GM12878 (cell line): ENCODE results near the gene DERA. TPM values are rescaled to one million over a fixed set of nuclear protein-coding genes. Genes with fewer than 3 reads are reported as not detected.
"Not testable (repeated sequence)": the region's sequence is repeated elsewhere in the genome, so short reads cannot be mapped to it uniquely, and the experiment has no call there.

Source experiments
- ATAC-seq: fragments of 200-7000 bp; cut with Tn5 transposase; 3 replicates; pipeline ENCODE4 v1.9.1; 2020; ENCODE audit warnings: mild to moderate bottlenecking, moderate library complexity
- BruUV-seq: library from RNA; stranded (reverse); fragments of 400-500 nt; replicated peaks from 2 replicates; lab custom pipeline; 2021; lab: Mats Ljungman, UMichigan
- CTCF ChIA-PET: fragments of 300-600 bp; sonication (Branson Sonifier 250); formaldehyde crosslinking; extraction: SDS; loops from one replicate; lab custom pipeline; 2021; ENCODE audit warnings: inconsistent platforms; lab: Yijun Ruan, JAX
- POLR2A ChIA-PET: fragments of 350-600 bp; formaldehyde crosslinking; extraction: SDS; loops from one replicate; lab custom pipeline; 2021; ENCODE audit warnings: inconsistent platforms; lab: Charles Lee
- RAD21 ChIA-PET: fragments of 300-600 bp; sonication (Branson Sonifier 250); formaldehyde crosslinking; loops from one replicate; lab custom pipeline; 2023; ENCODE audit warnings: antibody characterized with exemption; ENCODE audit not compliant: unreplicated experiment; lab: Charles Lee
- SMC1A ChIA-PET: fragments of 300-600 bp; sonication (Branson Sonifier 250); formaldehyde crosslinking; loops from one replicate; lab custom pipeline; 2023; ENCODE audit not compliant: unreplicated experiment, uncharacterized antibody; lab: Charles Lee
- DNase-seq: peaks from one replicate; pipeline ENCODE4 v3.0.0-alpha.2; 2011; ENCODE audit warnings: low read depth, low spot score
- FAIRE-seq: peaks from 3 replicates; lab custom pipeline; 2011; peaks lifted over from hg19 to GRCh38; lab: Jason Lieb, UNC
- H2AFZ ChIP-seq: 2 replicates; pipeline ENCODE4 v1.6.0; 2011; ENCODE audit warnings: low read depth, low read length, control low read depth; ENCODE audit not compliant: control insufficient read depth
- H3K27ac ChIP-seq: 2 replicates; pipeline ENCODE4 v1.5.1; 2011; ENCODE audit warnings: control low read depth; ENCODE audit not compliant: control insufficient read depth, insufficient read depth
- H3K27me3 ChIP-seq, 2 experiments: replicated peaks in 1 of 2; 2 replicates each; pipeline versions ENCODE4 v1.6.0 to v1.6.1; 2011; ENCODE audit warnings: low read length in 1 of 2; ENCODE audit not compliant: control insufficient read depth in 2 of 2, insufficient read depth in 2 of 2
- H3K36me3 ChIP-seq, 2 experiments: 2 replicates each; pipeline ENCODE4 v1.5.1; 2011; ENCODE audit warnings: low read length in 1 of 2; ENCODE audit not compliant: control insufficient read depth in 2 of 2, insufficient read depth in 2 of 2
- H3K4me1 ChIP-seq: 2 replicates; pipeline ENCODE4 v1.6.1; 2011; ENCODE audit warnings: mild to moderate bottlenecking, low read length, moderate library complexity, mixed read lengths; ENCODE audit not compliant: control insufficient read depth, insufficient read depth
- H3K4me2 ChIP-seq: 2 replicates; pipeline ENCODE4 v1.6.0; 2011; ENCODE audit warnings: control low read depth; ENCODE audit not compliant: control insufficient read depth, insufficient read depth
- H3K4me3 ChIP-seq: fragments of 200-600 bp; sonication (generic); 2 replicates; pipeline ENCODE4 v1.5.1; 2016
- H3K79me2 ChIP-seq: 2 replicates; pipeline ENCODE4 v1.6.0; 2011; ENCODE audit warnings: low read length; ENCODE audit not compliant: control insufficient read depth, insufficient read depth
- H3K9ac ChIP-seq: 2 replicates; pipeline ENCODE4 v1.8.0; 2011; ENCODE audit warnings: low read length, control low read depth, mixed read lengths; ENCODE audit not compliant: control insufficient read depth, insufficient read depth
- H3K9me3 ChIP-seq: replicated peaks from 3 replicates; pipeline ENCODE4 v1.5.1; 2011; ENCODE audit warnings: mild to moderate bottlenecking, low read length; ENCODE audit not compliant: control insufficient read depth, insufficient read depth
- H4K20me1 ChIP-seq: 2 replicates; pipeline ENCODE4 v1.6.0; 2011; ENCODE audit not compliant: control insufficient read depth, insufficient read depth
- BCL11A ChIP-seq: IDR thresholded peaks from 2 replicates; pipeline ENCODE4 v1.6.1; 2011; ENCODE audit warnings: low read depth, low read length
- CEBPB ChIP-seq, 2 experiments: fragments of 150-350 bp in 1 of 2; IDR thresholded peaks; 2 replicates each; pipeline ENCODE4 v1.6.1; 2012 to 2014; ENCODE audit warnings: low read depth in 2 of 2, low read length in 2 of 2, borderline replicate concordance in 1 of 2, inconsistent platforms in 1 of 2
- CHD1 ChIP-seq: IDR thresholded peaks from 2 replicates; pipeline ENCODE4 v1.6.1; 2012; ENCODE audit warnings: low read depth, low read length, improper control_type of control experiment
- EED ChIP-seq: sonication (generic); IDR thresholded peaks from 2 replicates; pipeline ENCODE4 v1.6.1; 2016; ENCODE audit warnings: antibody characterized with exemption, low read depth
- KLF5 ChIP-seq: fragments of 450-650 bp; IDR thresholded peaks from 2 replicates; pipeline ENCODE4 v1.6.1; 2014; ENCODE audit warnings: mild to moderate bottlenecking; ENCODE audit not compliant: partially characterized antibody
- POLR2A ChIP-seq: IDR thresholded peaks from 2 replicates; pipeline ENCODE4 v1.6.1; 2011; ENCODE audit warnings: low read depth, mild to moderate bottlenecking, low read length
- REST ChIP-seq: IDR thresholded peaks from 2 replicates; pipeline ENCODE4 v1.6.1; 2012; ENCODE audit warnings: mild to moderate bottlenecking, low read depth, low read length
- USF1 ChIP-seq: IDR thresholded peaks from 2 replicates; pipeline ENCODE4 v1.6.1; 2011; ENCODE audit warnings: borderline replicate concordance, low read depth, mild to moderate bottlenecking, moderate library complexity, mixed read lengths, low read length; ENCODE audit not compliant: insufficient read depth; ENCODE audit errors: extremely low read length
- WGBS: methylation state at CpG from one replicate; pipeline ENCODE4 v1.1.6; 2016; ENCODE audit warnings: low lambda C conversion rate; ENCODE audit not compliant: insufficient replicate concordance, insufficient coverage; ENCODE audit errors: missing lambda C conversion rate; 5-methylcytosine and 5-hydroxymethylcytosine counted together
- in situ Hi-C: fragments of 300-500 bp; cut with MboI; formaldehyde crosslinking; loops from 9 replicates; pipeline ENCODE4 v1.14.3; 2018; ENCODE audit warnings: mixed read lengths
- intact Hi-C: fragments of 100-400 bp; cut with micrococcal nuclease; formaldehyde crosslinking; loops from one replicate; pipeline ENCODE4 v1.14.2; 2022; ENCODE audit not compliant: unreplicated experiment
- polyA plus RNA-seq, 11 experiments: library from polyadenylated mRNA; depleted of rRNA in 4 of 11; unstranded in 6 of 11; stranded (reverse) in 5 of 11; fragments of >200 nt; fragmentation: Nextera tagmentation in 4 of 11; fragmentation: Illumina TruSeq in 1 of 11; extraction: Ambion mirVana in 4 of 11; extraction: Trizol in 1 of 11; gene quantifications; 1 replicate in 1 of 11; 2 replicates in 10 of 11; pipeline versions ENCODE4 v1.2.1 to v1.2.3, GENCODE V29; 2011 to 2016; ENCODE audit warnings: inconsistent platforms in 2 of 11, missing spikeins in 2 of 11, low read depth in 1 of 11
- total RNA-seq, 4 experiments: library from RNA; depleted of rRNA in 3 of 4; stranded (reverse); fragments of >200 nt in 3 of 4; fragmentation: Illumina TruSeq in 1 of 4; extraction: Trizol in 1 of 4; gene quantifications; 2 replicates each; pipeline versions ENCODE4 v1.2.1 to v1.2.3, GENCODE V29; 2013 to 2021

The DERA gene
- total and polyA plus RNA-seq, 10 of the 15 experiments (the other 5 are each of a cell fraction or from before 2014, with no cell fraction given), result 34.9 to 97.1 (median 40.8) TPM

- Histone ChIP-seq H4K20me1 (no peaks in the 10 kb centered on the region), H3K27ac (no peak overlapping the region), H3K4me1 (no peaks in the 10 kb centered on the region), H3K79me2 (no peaks in the 10 kb centered on the region), H3K27me3 (no peaks in the 10 kb centered on the region), H3K9me3 (no peaks in the 10 kb centered on the region), H2AFZ (no peak overlapping the region), H3K4me2 (no peak overlapping the region), H3K4me3 (no peak overlapping the region)
- SMC1A ChIA-PET, result no interaction called here
- in situ Hi-C loops, result no loop called here
- WGBS, result 90% methylated on average over 1 of the region's 1 CpG
- no peak for ATAC-seq
- CTCF ChIA-PET, result no interaction called here
- no peak for TF ChIP-seq KLF5
- no peak for TF ChIP-seq BCL11A
- TF ChIP-seq CHD1, result no peak
- TF ChIP-seq POLR2A, result no peak
- TF ChIP-seq CEBPB (IDR thresholded peaks at IDR 0.05; ENCODE audit: borderline replicate concordance in 1 of 2, low read depth in 2 of 2, low read length in 2 of 2), result no peak
- TF ChIP-seq USF1, result no peak
- no peak for TF ChIP-seq REST
- TF ChIP-seq EED, result no peak
- TF ChIP-seq, all 136 proteins: peak for 0
- FAIRE-seq, result no peak
- DNase-seq, result no peak
- BruUV-seq, result no TSS peak
- peaks cover 0 to 6% of the 10 kb centered on the region in 2 experiments; a peak in 2 of 4 replicates for H3K36me3 ChIP-seq
- RAD21 ChIA-PET, result no interaction called here
- POLR2A ChIA-PET, result no interaction called here
- intact Hi-C loops, result no loop called here
- H3K9ac ChIP-seq, result no peak overlapping the region
Measured at GRCh38 chr12:15966426-15966825, 55.3 kb downstream of the DERA start.

- FAIRE-seq, intact Hi-C loops, H3K27me3 ChIP-seq: not testable (repeated sequence)
Measured at GRCh38 chr12:15967053-15967452, 55.9 kb downstream of the DERA start.

More at GRCh38 chr12:15967053-15967452, 55.9 kb downstream of the DERA start:
- H4K20me1 ChIP-seq, H3K4me2 ChIP-seq, H3K9me3 ChIP-seq, H2AFZ ChIP-seq, ATAC-seq, H3K27ac ChIP-seq, CTCF ChIA-PET, H3K36me3 ChIP-seq, DNase-seq, H3K9ac ChIP-seq, H3K4me1 ChIP-seq, SMC1A ChIA-PET, RAD21 ChIA-PET, POLR2A ChIA-PET, H3K4me3 ChIP-seq, in situ Hi-C loops, BruUV-seq, H3K79me2 ChIP-seq: not testable (repeated sequence)
- 98% methylated on average over 3 of the region's 3 CpGs for WGBS
